ENCODE measurements around the gene ICA1. TPM values are rescaled to one million over a fixed set of nuclear protein-coding genes. Genes with fewer than 3 reads are reported as not detected.

ICA1 gene
- total and polyA plus RNA-seq, 2 of the 4 experiments (the other 2 are of a cell fraction): not detected

DNA sequence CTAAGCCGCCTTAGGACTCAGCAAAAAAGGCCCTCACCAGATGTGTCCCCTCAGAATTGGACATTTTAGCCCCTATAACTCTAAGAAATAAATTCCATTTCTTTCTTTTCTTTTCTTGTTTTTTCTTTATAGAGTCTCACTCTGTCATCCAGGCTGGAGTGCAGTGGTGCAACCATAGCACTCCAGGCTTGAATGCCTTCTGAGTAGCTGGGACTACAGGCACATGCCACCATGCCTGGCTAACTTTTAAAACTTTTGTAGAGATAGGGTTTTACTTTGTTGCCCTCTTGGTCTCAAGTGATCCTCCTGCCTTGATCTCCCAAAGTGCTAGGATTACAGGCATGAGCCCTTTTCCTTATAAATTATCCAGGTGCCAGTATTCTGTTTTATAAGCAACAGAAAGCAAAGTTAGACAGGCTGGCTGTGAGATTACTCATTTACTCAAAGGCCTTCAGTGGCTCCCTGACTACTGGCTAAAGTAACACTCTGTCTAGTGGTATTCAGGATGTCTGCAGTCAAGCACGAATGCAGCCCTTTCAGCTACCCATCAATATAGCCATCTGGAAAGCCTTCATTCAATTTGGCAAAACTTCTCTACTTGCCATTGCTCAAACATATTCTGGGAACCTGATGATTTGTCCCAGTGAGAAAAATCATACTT is 128.6 kb downstream of the ICA1 start:
- Histone ChIP-seq H3K9ac (ENCODE audit: low read depth, low read length) (no peak overlapping the region), H4K91ac (ENCODE audit: insufficient read depth, low read depth, low read length) (no peak overlapping the region), H3K4me2 (ENCODE audit: low read depth, low read length) (no peak overlapping the region), H4K5ac (ENCODE audit: low read depth, low read length) (no peak overlapping the region), H3K4ac (ENCODE audit: low read depth, low read length) (no peak overlapping the region), H2BK20ac (ENCODE audit: low read depth, low read length) (no peak overlapping the region), H3K79me1 (ENCODE audit: low read depth in 1 of 2, low read length in 2 of 2) (no peaks in the 10 kb centered on the region), H2AK5ac (ENCODE audit: low read depth, low read length) (no peak overlapping the region), H3K23ac (ENCODE audit: low read depth, low read length) (no peak overlapping the region), H3K9me3 (ENCODE audit: control insufficient read depth, insufficient read depth, low read length) (no peaks in the 10 kb centered on the region), H2BK5ac (ENCODE audit: low read depth, low read length, poor library complexity, severe bottlenecking) (no peak overlapping the region), H2AK9ac (replicated peaks; ENCODE audit: low read depth, low read length, poor library complexity) (no peak overlapping the region), H3K27ac (ENCODE audit: insufficient read depth, low read length) (no peak overlapping the region), H2BK120ac (ENCODE audit: low read depth, low read length) (no peak overlapping the region), H3K4me3 (ENCODE audit: insufficient read depth, low read depth, low read length) (no peak overlapping the region), H3K18ac (ENCODE audit: low read depth, low read length) (no peak overlapping the region), H4K20me1 (ENCODE audit: insufficient read depth, low read length) (no peaks in the 10 kb centered on the region), H3K36me3 (ENCODE audit: control insufficient read depth, insufficient read depth, low read length) (no peaks in the 10 kb centered on the region), H4K8ac (ENCODE audit: low read depth in 2 of 2, low read length in 2 of 2) (no peak overlapping the region), H3K9me1 (ENCODE audit: insufficient read depth, low read length) (no peaks in the 10 kb centered on the region), H3K4me1 (ENCODE audit: control insufficient read depth, insufficient read depth, low read length) (no peaks in the 10 kb centered on the region), H3K14ac (replicated peaks; ENCODE audit: low read depth, low read length) (no peak overlapping the region), H2BK15ac (ENCODE audit: low read depth, low read length) (no peak overlapping the region), H2AFZ (replicated peaks; ENCODE audit: low read length, poor library complexity) (no peak overlapping the region), H3K27me3 (ENCODE audit: control insufficient read depth, insufficient read depth, low read length) (no peaks in the 10 kb centered on the region), H3K56ac (ENCODE audit: extremely low read depth, insufficient read depth, low read length) (no peak overlapping the region)
- ATAC-seq (ENCODE audit: low read depth) (no peak), DNase-seq (no peak)
- TF ChIP-seq, protein P1, sequence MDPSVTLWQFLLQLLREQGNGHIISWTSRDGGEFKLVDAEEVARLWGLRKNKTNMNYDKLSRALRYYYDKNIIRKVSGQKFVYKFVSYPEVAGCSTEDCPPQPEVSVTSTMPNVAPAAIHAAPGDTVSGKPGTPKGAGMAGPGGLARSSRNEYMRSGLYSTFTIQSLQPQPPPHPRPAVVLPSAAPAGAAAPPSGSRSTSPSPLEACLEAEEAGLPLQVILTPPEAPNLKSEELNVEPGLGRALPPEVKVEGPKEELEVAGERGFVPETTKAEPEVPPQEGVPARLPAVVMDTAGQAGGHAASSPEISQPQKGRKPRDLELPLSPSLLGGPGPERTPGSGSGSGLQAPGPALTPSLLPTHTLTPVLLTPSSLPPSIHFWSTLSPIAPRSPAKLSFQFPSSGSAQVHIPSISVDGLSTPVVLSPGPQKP (IDR thresholded peaks at IDR 0.05; ENCODE audit: borderline replicate concordance, low read depth, low read length): no peak
- TF ChIP-seq MXI1 (IDR thresholded peaks at IDR 0.05; ENCODE audit: borderline replicate concordance, low read depth, low read length): no peak
- TF ChIP-seq, protein P2, sequence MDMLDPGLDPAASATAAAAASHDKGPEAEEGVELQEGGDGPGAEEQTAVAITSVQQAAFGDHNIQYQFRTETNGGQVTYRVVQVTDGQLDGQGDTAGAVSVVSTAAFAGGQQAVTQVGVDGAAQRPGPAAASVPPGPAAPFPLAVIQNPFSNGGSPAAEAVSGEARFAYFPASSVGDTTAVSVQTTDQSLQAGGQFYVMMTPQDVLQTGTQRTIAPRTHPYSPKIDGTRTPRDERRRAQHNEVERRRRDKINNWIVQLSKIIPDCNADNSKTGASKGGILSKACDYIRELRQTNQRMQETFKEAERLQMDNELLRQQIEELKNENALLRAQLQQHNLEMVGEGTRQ (IDR thresholded peaks at IDR 0.05; ENCODE audit: low read depth, low read length): no peak
- TF ChIP-seq NFE2L2 (IDR thresholded peaks at IDR 0.05; ENCODE audit: low read depth, low read length): no peak
- TF ChIP-seq RCOR1 (IDR thresholded peaks at IDR 0.05; ENCODE audit: insufficient replicate concordance, low read length): no peak
- no peak for TF ChIP-seq MAFK (IDR thresholded peaks at IDR 0.05; ENCODE audit: low read depth, low read length)
- no peak for TF ChIP-seq POLR2A (IDR thresholded peaks at IDR 0.05; ENCODE audit: low read depth, low read length)
- TF ChIP-seq SMC3 (IDR thresholded peaks at IDR 0.05; ENCODE audit: low read depth, low read length): no peak
- no peak for TF ChIP-seq FOS (IDR thresholded peaks at IDR 0.05; ENCODE audit: low read depth, low read length)
- TF ChIP-seq RFX5 (IDR thresholded peaks at IDR 0.05; ENCODE audit: low read depth, low read length): no peak
- no peak for TF ChIP-seq CEBPB (IDR thresholded peaks at IDR 0.05; ENCODE audit: low read depth, low read length)
- dilution Hi-C loops (cut with HindIII; ENCODE audit: low sequenced_read_pairs, unreplicated experiment): no loop called here
- ChIA-PET CTCF (no interaction called here), POLR2A (ENCODE audit: unreplicated experiment) (no interaction called here)
- in situ Hi-C loops (cut with MboI; ENCODE audit: low sequenced_read_pairs): no loop called here
- intact Hi-C loops (cut with micrococcal nuclease): no loop called here
- WGBS, 2 experiments (ENCODE audit: extremely low coverage in 2 of 2, insufficient read length in 1 of 2): no CpG with 5 or more reads among the region's 2 CpGs
- BruUV-seq (replicated peaks): no TSS peak

Data from IMR-90 (cell line).